ENCODE results near the gene RAC3.

- TF ChIP-seq EZH2 (IDR thresholded peaks at IDR 0.05) (no peak), CTCF (IDR thresholded peaks at IDR 0.05 in 2 of 3, conservative IDR thresholded peaks at IDR 0.05 in 1 of 3; ENCODE audit: borderline replicate concordance in 1 of 3, insufficient read depth in 1 of 3, low read depth in 2 of 3, low read length in 2 of 3) (no peak), POLR2AphosphoS5 (IDR thresholded peaks at IDR 0.05; ENCODE audit: low read depth, low read length) (no peak), RAD21 (IDR thresholded peaks at IDR 0.05; ENCODE audit: low read depth) (no peak), FOSL1 (IDR thresholded peaks at IDR 0.05; ENCODE audit: low read depth) (no peak), EGR1 (IDR thresholded peaks at IDR 0.05; ENCODE audit: low read depth) (no peak), POLR2A (IDR thresholded peaks at IDR 0.05; ENCODE audit: borderline replicate concordance, extremely low read depth, insufficient read depth, insufficient read length) (no peak), CEBPB (IDR thresholded peaks at IDR 0.05; ENCODE audit: low read depth) (no peak), ZFX (IDR thresholded peaks at IDR 0.05) (no peak), ZBTB33 (IDR thresholded peaks at IDR 0.05; ENCODE audit: extremely low read depth, insufficient replicate concordance, low read length) (no peak), SP1 (IDR thresholded peaks at IDR 0.05; ENCODE audit: low read depth) (no peak), YY1 (IDR thresholded peaks at IDR 0.05; ENCODE audit: extremely low read depth, insufficient replicate concordance, low read depth, low read length) (no peak)
These were observed 33.3 kb upstream of the RAC3 start for GRCh38 chr17:81998212-81998611.
